GM12875 (cell line): ENCODE data around the gene NFIA.

Experiments
- H3K4me3 ChIP-seq: one replicate; pipeline ENCODE4 v1.5.1; 2011; ENCODE audit warnings: low read depth, low read length, control low read depth
- CTCF ChIP-seq: IDR thresholded peaks from 2 replicates; pipeline ENCODE4 v1.5.1; 2011; ENCODE audit warnings: low read depth, mild to moderate bottlenecking, control low read depth, inconsistent platforms, low read length, moderate library complexity, borderline replicate concordance; ENCODE audit not compliant: insufficient read depth

The NFIA gene

DNA sequence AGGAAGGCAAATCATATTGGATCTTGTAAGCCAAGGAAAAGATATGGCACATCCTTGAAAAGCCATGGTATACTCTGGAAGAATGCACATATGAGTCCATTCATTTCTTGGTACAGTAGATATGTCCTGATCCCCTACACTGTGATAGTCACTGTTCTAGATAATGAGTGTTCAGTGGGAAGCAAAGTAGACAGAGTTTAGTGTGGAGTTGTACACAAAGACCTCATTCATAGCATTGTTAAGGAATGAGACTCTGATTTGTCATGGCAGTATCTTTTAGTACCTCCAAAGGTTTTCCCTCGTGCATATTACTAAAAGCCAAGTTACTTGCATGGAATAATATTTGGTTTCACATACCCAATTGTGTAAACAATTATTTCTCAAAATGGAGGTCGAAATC is 204.7 kb downstream of the NFIA start:
- TF ChIP-seq CTCF = no peak
- no peak overlapping the region for H3K4me3 ChIP-seq

- no peak for TF ChIP-seq CTCF
- H3K4me3 ChIP-seq = no peak overlapping the region
Observed at GRCh38 chr1:61287734-61288133, 205.4 kb downstream of the NFIA start.

GRCh38 chr1:61289232-61290098 is 207.1 kb downstream of the NFIA start:
- no peak for TF ChIP-seq CTCF
- H3K4me3 ChIP-seq = no peak overlapping the region

- H3K4me3 ChIP-seq = no peak overlapping the region
- no peak for TF ChIP-seq CTCF
Observed at GRCh38 chr1:61290525-61290924, 208.2 kb downstream of the NFIA start.

DNA sequence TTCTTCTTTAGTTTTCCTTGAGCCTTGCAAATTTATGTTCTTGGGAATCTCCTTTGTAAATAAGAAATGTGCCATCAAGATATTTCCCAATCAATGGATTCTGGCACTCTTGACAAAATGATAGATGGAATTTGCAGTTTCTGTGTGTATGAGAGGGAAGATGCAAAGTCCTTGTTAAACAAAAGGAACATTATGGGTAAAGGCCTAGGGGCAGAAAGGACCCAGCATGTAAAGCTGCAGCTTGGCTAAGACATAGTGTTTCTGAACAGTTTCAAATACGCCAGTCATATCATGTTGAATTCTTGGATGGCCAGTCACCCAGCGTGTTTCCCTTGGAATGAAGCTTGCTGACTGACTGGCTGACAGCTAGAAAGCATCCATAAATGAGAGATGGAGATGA is 210.8 kb downstream of the NFIA start:
- no peak for TF ChIP-seq CTCF
- no peak overlapping the region for H3K4me3 ChIP-seq

DNA sequence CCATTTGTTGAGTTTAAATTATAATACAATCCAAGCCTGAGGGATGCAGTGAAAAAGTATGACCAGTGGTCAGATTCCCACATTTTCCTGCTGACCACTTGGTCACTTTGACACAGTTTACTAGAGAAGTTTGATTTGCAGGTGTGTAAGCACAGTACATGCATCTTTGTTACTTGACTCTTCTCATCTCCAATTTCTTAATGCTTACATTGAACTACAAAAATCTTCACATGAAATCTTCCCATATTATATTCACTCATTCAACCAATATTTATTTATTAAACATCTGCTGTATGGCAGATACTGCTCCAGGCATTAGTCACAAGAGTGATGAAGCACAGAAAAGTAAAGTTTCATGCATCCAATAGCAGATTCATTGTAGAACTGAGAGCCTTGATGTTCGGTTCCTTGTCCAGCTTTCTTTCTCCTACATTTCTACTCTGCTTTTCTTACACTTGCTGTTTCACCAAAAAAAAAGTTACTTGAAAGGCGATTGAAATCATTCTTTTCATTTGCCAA is 211.7 kb downstream of the NFIA start:
- H3K4me3 ChIP-seq = no peak overlapping the region
- no peak for TF ChIP-seq CTCF

DNA sequence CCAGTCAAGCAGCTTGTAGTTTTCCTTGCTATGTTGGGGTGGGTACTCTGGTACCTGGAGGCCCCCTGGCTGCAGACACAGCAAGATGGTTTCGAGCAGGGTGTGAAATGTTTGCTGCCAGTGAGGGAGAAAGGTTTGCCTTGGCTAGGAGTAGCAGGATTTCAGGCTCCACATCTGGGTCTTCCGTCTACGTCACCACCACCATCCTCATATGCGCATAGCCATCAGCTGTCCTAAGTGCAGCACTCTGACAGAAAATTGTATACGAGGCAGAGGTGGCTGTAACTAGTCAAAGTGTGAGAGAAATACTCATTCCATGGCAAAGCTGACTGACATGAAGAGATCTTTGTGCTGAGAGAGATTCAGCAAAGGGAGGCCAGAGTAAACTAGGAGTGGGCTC is 212.6 kb downstream of the NFIA start:
- H3K4me3 ChIP-seq = no peak overlapping the region
- TF ChIP-seq CTCF = no peak
